Stomach (tissue), 9 donors: Measurements from ENCODE around the gene HELT. TPM values are rescaled to one million over a fixed set of nuclear protein-coding genes. Genes with fewer than 3 reads are reported as not detected.

Experiments
- DNase-seq, 2 donors: peaks; one replicate each; pipeline versions ENCODE4 v3.0.0 to v3.0.0-alpha.2; 2013 to 2019
- H3K27ac ChIP-seq, 5 donors: fragments of 200-600 bp in 4 of 5; sonication (generic) in 4 of 5; one replicate each; pipeline ENCODE4 v1.5.1; 2013 to 2019; ENCODE audit warnings: mild to moderate bottlenecking in 1 of 5, moderate library complexity in 1 of 5
- H3K27me3 ChIP-seq, 3 donors: fragments of 200-600 bp; sonication (generic); one replicate each; pipeline ENCODE4 v1.5.1; 2017 to 2019; ENCODE audit warnings: mixed run types in 1 of 3
- H3K36me3 ChIP-seq, 4 donors: fragments of 200-600 bp; sonication (generic); 1 replicate in 3 of 4; 2 replicates in 1 of 4; pipeline ENCODE4 v1.5.1; 2016 to 2019
- H3K4me1 ChIP-seq, 4 donors: fragments of 200-600 bp; sonication (generic); one replicate each; pipeline ENCODE4 v1.5.1; 2016 to 2019
- H3K4me3 ChIP-seq, 4 donors: fragments of 200-600 bp; sonication (generic) in 3 of 4; one replicate each; pipeline ENCODE4 v1.5.1; 2016 to 2019; ENCODE audit warnings: mild to moderate bottlenecking in 1 of 4
- H3K9me3 ChIP-seq, 4 donors: fragments of 200-600 bp; sonication (generic); one replicate each; pipeline ENCODE4 v1.5.1; 2016 to 2019
- CTCF ChIP-seq, 7 experiments: fragments of 450-650 bp in 4 of 7; fragments of 200-600 bp in 3 of 7; sonication (generic) in 3 of 7; IDR thresholded peaks; one replicate each; pipeline ENCODE4 v1.5.1; 2016 to 2019; ENCODE audit warnings: antibody characterized with exemption in 7 of 7, control low read depth in 2 of 7, mild to moderate bottlenecking in 1 of 7
- EP300 ChIP-seq: sonication (generic); formaldehyde crosslinking; IDR thresholded peaks from one replicate; pipeline ENCODE4 v1.6.1; 2017; ENCODE audit warnings: antibody characterized with exemption
- POLR2A ChIP-seq, 4 donors: fragments of 450-650 bp; IDR thresholded peaks; one replicate each; pipeline ENCODE4 v1.6.1; 2016; ENCODE audit warnings: antibody characterized with exemption in 4 of 4, control low read depth in 2 of 4, mild to moderate bottlenecking in 1 of 4, moderate library complexity in 1 of 4
- POLR2AphosphoS5 ChIP-seq, 3 donors: sonication (generic); formaldehyde crosslinking; IDR thresholded peaks; one replicate each; pipeline ENCODE4 v1.6.1; 2016; ENCODE audit warnings: antibody characterized with exemption in 3 of 3
- WGBS, 5 donors: extraction: QIAGEN DNeasy Blood & Tissue Kit in 3 of 5; methylation state at CpG; one replicate each; pipeline versions ENCODE4 v1.1.5 to v1.1.7; 2013 to 2018; 5-methylcytosine and 5-hydroxymethylcytosine counted together
- intact Hi-C: fragments of 100-400 bp; cut with DNase I; formaldehyde crosslinking; loops from one replicate; pipeline ENCODE4 v1.15.1; 2023; ENCODE audit warnings: low total_unique reads
- polyA plus RNA-seq, 3 donors: library from polyadenylated mRNA; stranded (reverse); fragments of 200-250 nt; gene quantifications; one replicate each; pipeline ENCODE4 v1.2.3, GENCODE V29; 2013
- total RNA-seq, 5 donors: library from RNA; depleted of rRNA; stranded (reverse); fragments of >200 nt; gene quantifications; one replicate each; pipeline versions ENCODE4 v1.1.0 to v1.2.3, GENCODE V29; 2014 to 2016
- donor health status: healthy with polysubstance abuse.
- donor health status: Bipolar disorder and iron deficiency.
- donor health status: healthy.

Gene HELT
- total and polyA plus RNA-seq, 8 donors = not detected

- Histone ChIP-seq H3K36me3 (no peaks in the 10 kb centered on the region), H3K27me3 (peaks cover 38 to 100% (median 61%) of the 10 kb centered on the region in 3 donors), H3K27ac (no peak overlapping the region), H3K9me3 (no peaks in the 10 kb centered on the region), H3K4me1 (peaks cover 5 to 55% (median 40%) of the 10 kb centered on the region in 4 donors), H3K4me3 (peak overlapping the region in 1 of 4 donors; percentile 3)
- TF ChIP-seq POLR2AphosphoS5 (IDR thresholded peaks at IDR 0.05) = no peak
- TF ChIP-seq POLR2A (IDR thresholded peaks at IDR 0.05) = no peak
- TF ChIP-seq CTCF (IDR thresholded peaks at IDR 0.05) = no peak
- TF ChIP-seq EP300 = no peak
- WGBS, 5 donors = 2 to 6% (median 2%) methylated on average over 47 to 55 of the region's 55 CpGs
- intact Hi-C loops = no loop called here
- no peak for DNase-seq
Measured at GRCh38 chr4:185020863-185021761, 2.8 kb downstream of the HELT start.

GRCh38 chr4:185023471-185023870 lies 5.2 kb downstream of the HELT start:
- Histone ChIP-seq H3K9me3 (no peaks in the 10 kb centered on the region), H3K4me1 (peaks cover 5 to 33% (median 29%) of the 10 kb centered on the region in 4 donors), H3K27me3 (peaks cover 30 to 86% (median 40%) of the 10 kb centered on the region in 3 donors), H3K27ac (no peak overlapping the region), H3K36me3 (no peaks in the 10 kb centered on the region), H3K4me3 (no peak overlapping the region)
- intact Hi-C loops = no loop called here
- DNase-seq = no peak
- 37 to 50% (median 39%) methylated on average over 9 of the region's 9 CpGs for WGBS, 5 donors
- no peak for TF ChIP-seq EP300
- no peak for TF ChIP-seq POLR2A (IDR thresholded peaks at IDR 0.05)
- no peak for TF ChIP-seq CTCF (IDR thresholded peaks at IDR 0.05)
- TF ChIP-seq POLR2AphosphoS5 (IDR thresholded peaks at IDR 0.05) = no peak

DNA sequence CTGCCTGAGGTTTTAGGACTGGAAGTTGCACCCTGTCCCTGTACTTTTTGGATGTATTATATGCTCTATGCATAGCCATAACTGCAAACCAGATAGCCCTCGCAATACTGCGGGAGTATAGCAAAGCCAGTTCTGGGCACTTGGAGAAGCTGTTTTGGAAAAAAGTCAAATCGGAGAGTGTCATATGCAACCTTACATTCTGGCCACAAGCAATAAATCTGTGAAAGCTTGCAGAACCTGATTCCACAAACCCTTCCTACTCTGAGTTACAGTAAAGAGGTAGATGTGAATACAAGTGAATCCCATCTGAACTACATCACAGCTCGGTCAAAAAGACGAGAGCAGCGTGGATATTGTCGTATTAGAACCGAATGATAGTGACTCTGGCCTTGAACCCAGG lies 10.3 kb downstream of the HELT start:
- Histone ChIP-seq H3K27ac (no peak overlapping the region), H3K36me3 (no peaks in the 10 kb centered on the region), H3K27me3 (peaks cover 0 to 45% (median 4%) of the 10 kb centered on the region in 3 donors), H3K9me3 (no peaks in the 10 kb centered on the region), H3K4me3 (no peak overlapping the region), H3K4me1 (no peaks in the 10 kb centered on the region)
- 86 to 93% (median 91%) methylated on average over 8 of the region's 8 CpGs for WGBS, 5 donors
- no peak for TF ChIP-seq POLR2A (IDR thresholded peaks at IDR 0.05)
- no peak for TF ChIP-seq POLR2AphosphoS5 (IDR thresholded peaks at IDR 0.05)
- TF ChIP-seq CTCF (IDR thresholded peaks at IDR 0.05) = no peak
- TF ChIP-seq EP300 = no peak
- no peak for DNase-seq
- intact Hi-C loops = no loop called here

- Histone ChIP-seq H3K4me3 (no peak overlapping the region), H3K4me1 (no peaks in the 10 kb centered on the region), H3K9me3 (no peaks in the 10 kb centered on the region), H3K27me3 (peaks cover 0 to 19% (median 0%) of the 10 kb centered on the region in 3 donors), H3K36me3 (no peaks in the 10 kb centered on the region), H3K27ac (no peak overlapping the region)
- no peak for DNase-seq
- WGBS, 5 donors = 51 to 79% (median 67%) methylated on average over 6 of the region's 6 CpGs
- TF ChIP-seq POLR2A (IDR thresholded peaks at IDR 0.05) (no peak), POLR2AphosphoS5 (IDR thresholded peaks at IDR 0.05) (no peak), EP300 (no peak), CTCF (IDR thresholded peaks at IDR 0.05) (no peak)
- intact Hi-C loops = loop anchor here (10.0 kb wide), 1 partner anchor 103 kb away; no protein-coding TSS in a partner anchor
Measured at GRCh38 chr4:185031611-185032010, 13.3 kb downstream of the HELT start.
